IPS DF 6.9 (cell line): ENCODE data around the gene ADGRV1.
"Not testable (repeated sequence)": the region's sequence is repeated elsewhere in the genome, so short reads cannot be mapped to it uniquely, and the experiment has no call there.

Experiments
- DNase-seq: peaks from one replicate; pipeline ENCODE4 v3.0.0-alpha.2; 2013; ENCODE audit warnings: low read depth, low spot score
- H3K27ac ChIP-seq: one replicate; pipeline ENCODE4 v1.5.1; 2013; ENCODE audit warnings: low read length, control low read depth
- H3K27me3 ChIP-seq: 2 replicates; pipeline ENCODE4 v1.6.1; 2013; ENCODE audit warnings: mild to moderate bottlenecking, low read length; ENCODE audit not compliant: control insufficient read depth, insufficient read depth
- H3K36me3 ChIP-seq: 2 replicates; pipeline ENCODE4 v1.6.1; 2013; ENCODE audit warnings: low read length; ENCODE audit not compliant: control insufficient read depth, insufficient read depth
- H3K4me1 ChIP-seq: 2 replicates; pipeline ENCODE4 v1.6.1; 2013; ENCODE audit warnings: low read length; ENCODE audit not compliant: control insufficient read depth, insufficient read depth
- H3K4me3 ChIP-seq: 2 replicates; pipeline ENCODE4 v1.5.1; 2013; ENCODE audit warnings: mild to moderate bottlenecking, low read length
- H3K9me3 ChIP-seq: 2 replicates; pipeline ENCODE4 v1.6.1; 2013; ENCODE audit warnings: low read length, inconsistent platforms; ENCODE audit not compliant: control insufficient read depth, insufficient read depth
- WGBS: extraction: QIAGEN DNeasy Blood & Tissue Kit; methylation state at CpG from one replicate; pipeline ENCODE4 v1.1.7; 2013; ENCODE audit warnings: mixed read lengths, missing lambda C conversion rate; ENCODE audit not compliant: insufficient read length, insufficient coverage; 5-methylcytosine and 5-hydroxymethylcytosine counted together

ADGRV1 gene

DNA sequence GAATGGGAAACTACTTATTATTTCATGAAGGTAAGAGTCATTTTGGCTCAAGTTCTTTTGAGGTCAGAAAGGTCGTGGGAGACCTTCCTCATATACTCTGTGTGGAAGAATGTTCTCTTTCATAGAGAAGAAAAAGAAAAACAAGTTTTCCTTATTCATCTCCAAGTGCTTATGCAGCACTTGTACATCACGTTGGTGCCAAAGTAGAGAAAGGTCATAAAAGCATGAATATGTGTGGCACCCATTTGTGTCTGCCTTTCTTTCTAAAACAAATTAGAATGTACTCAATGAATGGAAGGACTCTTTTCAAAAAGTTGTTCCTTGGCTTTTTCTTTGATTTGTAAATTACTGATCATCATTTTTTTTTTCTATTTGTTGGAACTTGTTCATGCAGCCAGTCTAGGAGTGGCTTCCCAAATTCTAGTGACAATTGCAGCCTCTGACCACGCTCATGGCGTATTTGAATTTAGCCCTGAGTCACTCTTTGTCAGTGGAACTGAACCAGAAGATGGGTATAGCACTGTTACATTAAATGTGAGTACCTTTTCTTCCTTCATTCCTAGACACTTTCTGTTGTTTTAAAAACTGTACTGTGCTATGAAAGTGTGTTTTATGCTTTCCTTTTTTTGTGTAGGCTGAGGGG, 122.4 kb downstream of the ADGRV1 start:
- no peak for DNase-seq
- H3K27ac ChIP-seq, result no peak overlapping the region
- H3K4me3 ChIP-seq, result no peak overlapping the region

GRCh38 chr5:90682278-90682677, 123.7 kb downstream of the ADGRV1 start:
- peaks cover 7% of the 10 kb centered on the region; the same call in 1 of the 2 replicates for H3K36me3 ChIP-seq
- H3K4me3 ChIP-seq, result no peak overlapping the region
- DNase-seq, result no peak
- no peaks in the 10 kb centered on the region for H3K9me3 ChIP-seq
- WGBS, result no CpG with 5 or more reads among the region's 2 CpGs
- H3K27me3 ChIP-seq, result no peaks in the 10 kb centered on the region
- no peaks in the 10 kb centered on the region for H3K4me1 ChIP-seq
- H3K27ac ChIP-seq, result no peak overlapping the region

More for the DNA sequence above, 122.4 kb downstream of the ADGRV1 start:
- H3K36me3 ChIP-seq, result peaks cover 7% of the 10 kb centered on the region; the same call in 1 of the 2 replicates
- no peaks in the 10 kb centered on the region for H3K27me3 ChIP-seq
- WGBS, result no CpG with 5 or more reads among the region's 4 CpGs
- H3K4me1 ChIP-seq, result no peaks in the 10 kb centered on the region
- no peaks in the 10 kb centered on the region for H3K9me3 ChIP-seq

DNA sequence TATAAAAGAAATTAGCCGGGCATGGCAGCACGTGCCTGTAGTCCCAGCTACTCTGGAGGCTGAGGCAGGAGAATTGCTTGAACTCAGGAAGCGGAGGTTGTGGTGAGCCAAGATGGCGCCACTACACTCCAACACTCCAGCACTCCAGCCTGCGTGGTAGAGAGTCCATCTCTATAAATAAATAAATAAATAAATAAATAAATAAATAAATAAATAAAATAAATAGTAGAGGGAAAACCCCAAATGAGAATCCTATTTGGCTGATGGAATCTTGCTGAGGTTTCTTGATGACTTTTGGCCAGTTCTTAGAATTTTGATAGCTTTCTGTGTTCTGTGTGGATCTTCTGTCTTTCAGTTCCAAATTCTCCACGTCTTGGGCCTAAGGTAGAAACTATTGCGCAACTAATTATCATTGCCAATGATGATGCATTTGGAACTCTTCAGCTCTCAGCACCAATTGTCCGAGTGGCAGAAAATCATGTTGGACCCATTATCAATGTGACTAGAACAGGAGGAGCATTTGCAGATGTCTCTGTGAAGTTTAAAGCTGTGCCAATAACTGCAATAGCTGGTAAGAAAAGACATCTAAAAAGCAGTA, 126.9 kb downstream of the ADGRV1 start:
- H3K27ac ChIP-seq, result no peak overlapping the region
- H3K36me3 ChIP-seq, result peaks cover 7% of the 10 kb centered on the region; the same call in 1 of the 2 replicates
- DNase-seq, result no peak
- WGBS, result no CpG with 5 or more reads among the region's 8 CpGs
- no peak overlapping the region for H3K4me3 ChIP-seq
- no peaks in the 10 kb centered on the region for H3K9me3 ChIP-seq
- no peaks in the 10 kb centered on the region for H3K27me3 ChIP-seq
- H3K4me1 ChIP-seq, result no peaks in the 10 kb centered on the region

- H3K36me3 ChIP-seq, H3K27ac ChIP-seq, H3K4me3 ChIP-seq, DNase-seq, H3K9me3 ChIP-seq, H3K27me3 ChIP-seq, H3K4me1 ChIP-seq: not testable (repeated sequence)
- WGBS, result no CpG with 5 or more reads among the region's 2 CpGs
These were observed 127.8 kb downstream of the ADGRV1 start for GRCh38 chr5:90686363-90686762.

- not testable (repeated sequence) for H3K27me3 ChIP-seq, H3K36me3 ChIP-seq
- WGBS, result no CpG with 5 or more reads among the region's 3 CpGs
These were observed 128.9 kb downstream of the ADGRV1 start for GRCh38 chr5:90687458-90687857.

GRCh38 chr5:90689064-90689463, 130.5 kb downstream of the ADGRV1 start:
- DNase-seq, result no peak
- H3K4me1 ChIP-seq, result no peaks in the 10 kb centered on the region
- no peak overlapping the region for H3K27ac ChIP-seq
- H3K27me3 ChIP-seq, result no peaks in the 10 kb centered on the region
- no CpG with 5 or more reads among the region's 2 CpGs for WGBS
- H3K36me3 ChIP-seq, result peaks cover 13% of the 10 kb centered on the region; the same call in 1 of the 2 replicates
- no peaks in the 10 kb centered on the region for H3K9me3 ChIP-seq
- no peak overlapping the region for H3K4me3 ChIP-seq

More at GRCh38 chr5:90687458-90687857, 128.9 kb downstream of the ADGRV1 start:
- H3K27ac ChIP-seq, DNase-seq, H3K4me3 ChIP-seq, H3K4me1 ChIP-seq, H3K9me3 ChIP-seq: not testable (repeated sequence)

DNA sequence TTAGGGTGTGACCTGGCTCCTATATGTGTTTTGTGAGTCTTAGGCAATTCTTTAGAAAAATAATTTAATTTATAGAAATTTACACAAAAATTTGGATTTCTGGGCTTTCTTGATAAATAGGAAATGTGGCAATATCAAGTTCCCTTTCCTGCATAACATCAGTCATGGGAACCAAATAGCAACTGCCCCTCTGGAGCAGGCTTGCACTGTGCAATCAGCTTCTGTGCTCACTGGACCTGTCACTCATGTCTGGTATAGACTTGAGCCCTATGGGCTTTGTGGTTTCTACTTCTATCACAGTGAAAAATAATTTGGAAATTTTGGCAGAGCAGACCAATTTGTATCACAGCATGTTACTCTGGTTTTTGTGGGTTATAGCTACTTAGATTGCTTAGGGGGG, 131.7 kb downstream of the ADGRV1 start:
- H3K27me3 ChIP-seq, result no peaks in the 10 kb centered on the region
- H3K36me3 ChIP-seq, result peaks cover 10% of the 10 kb centered on the region; the same call in 1 of the 2 replicates
- no peak overlapping the region for H3K4me3 ChIP-seq
- no peaks in the 10 kb centered on the region for H3K4me1 ChIP-seq
- no peak overlapping the region for H3K27ac ChIP-seq
- no peak for DNase-seq
- no peaks in the 10 kb centered on the region for H3K9me3 ChIP-seq

- Histone ChIP-seq H3K4me1 (no peaks in the 10 kb centered on the region), H3K36me3 (peaks cover 5% of the 10 kb centered on the region; the same call in 1 of the 2 replicates), H3K9me3 (no peaks in the 10 kb centered on the region), H3K27me3 (no peaks in the 10 kb centered on the region), H3K4me3 (no peak overlapping the region), H3K27ac (no peak overlapping the region)
- WGBS, result no CpG with 5 or more reads among the region's 4 CpGs
- DNase-seq, result no peak
These were observed 132.9 kb downstream of the ADGRV1 start for GRCh38 chr5:90691533-90691932.

- H3K4me3 ChIP-seq, result no peak overlapping the region
- peaks cover 3% of the 10 kb centered on the region; the same call in 1 of the 2 replicates for H3K36me3 ChIP-seq
- no peak for DNase-seq
- H3K9me3 ChIP-seq, result no peaks in the 10 kb centered on the region
- H3K27me3 ChIP-seq, result no peaks in the 10 kb centered on the region
- H3K27ac ChIP-seq, result no peak overlapping the region
- H3K4me1 ChIP-seq, result no peaks in the 10 kb centered on the region
- no CpG with 5 or more reads among the region's 2 CpGs for WGBS
These were observed 137.6 kb downstream of the ADGRV1 start for GRCh38 chr5:90696153-90696552.

DNA sequence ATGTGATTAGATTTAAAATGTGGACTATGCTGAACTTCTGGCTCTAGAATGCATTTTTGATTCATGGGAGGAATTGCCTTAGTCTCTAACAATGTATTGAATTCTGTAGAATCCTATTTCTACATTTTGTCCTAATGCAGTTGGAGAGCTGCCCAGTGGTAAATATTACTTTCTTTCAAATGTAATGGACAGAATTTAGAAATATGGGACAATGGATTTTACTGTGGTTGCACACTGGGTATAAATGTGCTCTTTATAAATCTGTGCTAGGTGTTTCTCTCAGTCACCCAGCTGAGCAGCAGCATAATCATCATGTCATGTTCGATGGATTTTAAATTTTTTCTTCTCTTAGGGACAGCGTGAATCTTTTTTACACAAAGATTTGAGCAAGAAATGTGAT, 141.7 kb downstream of the ADGRV1 start:
- Histone ChIP-seq H3K9me3 (no peaks in the 10 kb centered on the region), H3K4me3 (no peak overlapping the region), H3K27ac (no peak overlapping the region), H3K36me3 (no peaks in the 10 kb centered on the region), H3K4me1 (no peaks in the 10 kb centered on the region), H3K27me3 (no peaks in the 10 kb centered on the region)
- no CpG with 5 or more reads among the region's 2 CpGs for WGBS
- DNase-seq, result no peak

DNA sequence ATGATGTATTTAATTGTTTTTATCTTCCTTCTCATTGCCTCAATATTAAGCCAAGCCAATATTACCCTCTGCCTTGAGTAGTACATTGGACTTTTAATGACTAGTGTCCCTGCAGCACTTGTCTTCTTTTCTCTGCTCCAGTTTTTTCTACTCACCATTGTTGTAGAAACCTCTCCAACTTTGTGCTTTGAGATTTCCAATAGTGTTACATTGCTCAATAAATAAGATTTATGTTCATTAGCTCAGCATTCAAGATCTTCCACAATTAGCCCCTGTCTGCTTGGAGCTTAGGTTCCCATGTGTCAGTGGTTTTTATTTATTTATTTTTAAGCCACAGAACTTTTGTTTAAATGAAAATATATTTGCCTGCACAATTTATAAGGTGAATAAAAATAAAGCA, 145.3 kb downstream of the ADGRV1 start:
- H3K36me3 ChIP-seq, result no peaks in the 10 kb centered on the region
- no peak overlapping the region for H3K4me3 ChIP-seq
- H3K27me3 ChIP-seq, result no peaks in the 10 kb centered on the region
- DNase-seq, result no peak
- H3K27ac ChIP-seq, result no peak overlapping the region
- H3K9me3 ChIP-seq, result no peaks in the 10 kb centered on the region
- H3K4me1 ChIP-seq, result no peaks in the 10 kb centered on the region
